Gastrocnemius medialis (tissue), 4 donors: ENCODE measurements around the gene FZD4.

Experiments
- POLR2A ChIP-seq, 2 donors: fragments of 450-650 bp; IDR thresholded peaks; one replicate each; pipeline ENCODE4 v1.6.1; 2017; ENCODE audit warnings: antibody characterized with exemption in 2 of 2, mild to moderate bottlenecking in 2 of 2, moderate library complexity in 2 of 2
- TF ChIP-seq, protein P1 (sequence below), 5 experiments: fragments of 450-650 bp in 3 of 5; fragments of 200-600 bp in 2 of 5; sonication (generic) in 2 of 5; IDR thresholded peaks in 4 of 5; conservative IDR thresholded peaks in 1 of 5; 1 replicate in 4 of 5; 2 replicates in 1 of 5; pipeline ENCODE4 v1.5.1; 2016 to 2019; ENCODE audit warnings: antibody characterized with exemption in 5 of 5, mild to moderate bottlenecking in 3 of 5, moderate library complexity in 3 of 5

- TF ChIP-seq, protein P1, sequence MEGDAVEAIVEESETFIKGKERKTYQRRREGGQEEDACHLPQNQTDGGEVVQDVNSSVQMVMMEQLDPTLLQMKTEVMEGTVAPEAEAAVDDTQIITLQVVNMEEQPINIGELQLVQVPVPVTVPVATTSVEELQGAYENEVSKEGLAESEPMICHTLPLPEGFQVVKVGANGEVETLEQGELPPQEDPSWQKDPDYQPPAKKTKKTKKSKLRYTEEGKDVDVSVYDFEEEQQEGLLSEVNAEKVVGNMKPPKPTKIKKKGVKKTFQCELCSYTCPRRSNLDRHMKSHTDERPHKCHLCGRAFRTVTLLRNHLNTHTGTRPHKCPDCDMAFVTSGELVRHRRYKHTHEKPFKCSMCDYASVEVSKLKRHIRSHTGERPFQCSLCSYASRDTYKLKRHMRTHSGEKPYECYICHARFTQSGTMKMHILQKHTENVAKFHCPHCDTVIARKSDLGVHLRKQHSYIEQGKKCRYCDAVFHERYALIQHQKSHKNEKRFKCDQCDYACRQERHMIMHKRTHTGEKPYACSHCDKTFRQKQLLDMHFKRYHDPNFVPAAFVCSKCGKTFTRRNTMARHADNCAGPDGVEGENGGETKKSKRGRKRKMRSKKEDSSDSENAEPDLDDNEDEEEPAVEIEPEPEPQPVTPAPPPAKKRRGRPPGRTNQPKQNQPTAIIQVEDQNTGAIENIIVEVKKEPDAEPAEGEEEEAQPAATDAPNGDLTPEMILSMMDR (IDR thresholded peaks at IDR 0.05 in 4 of 5, conservative IDR thresholded peaks at IDR 0.05 in 1 of 5), result no peak
- no peak for TF ChIP-seq POLR2A (IDR thresholded peaks at IDR 0.05)
These were observed 29.5 kb upstream of the FZD4 start for GRCh38 chr11:86984701-86985100.
